Measurements from ENCODE around the gene FHIP2A. TPM values are rescaled to one million over a fixed set of nuclear protein-coding genes. Genes with fewer than 3 reads are reported as not detected.
"Not testable (repeated sequence)": the region's sequence is repeated elsewhere in the genome, so short reads cannot be mapped to it uniquely, and the experiment has no call there.

The FHIP2A gene
- total RNA-seq, 2 experiments from 2014 or later: 4.2 to 13.2 TPM

DNA sequence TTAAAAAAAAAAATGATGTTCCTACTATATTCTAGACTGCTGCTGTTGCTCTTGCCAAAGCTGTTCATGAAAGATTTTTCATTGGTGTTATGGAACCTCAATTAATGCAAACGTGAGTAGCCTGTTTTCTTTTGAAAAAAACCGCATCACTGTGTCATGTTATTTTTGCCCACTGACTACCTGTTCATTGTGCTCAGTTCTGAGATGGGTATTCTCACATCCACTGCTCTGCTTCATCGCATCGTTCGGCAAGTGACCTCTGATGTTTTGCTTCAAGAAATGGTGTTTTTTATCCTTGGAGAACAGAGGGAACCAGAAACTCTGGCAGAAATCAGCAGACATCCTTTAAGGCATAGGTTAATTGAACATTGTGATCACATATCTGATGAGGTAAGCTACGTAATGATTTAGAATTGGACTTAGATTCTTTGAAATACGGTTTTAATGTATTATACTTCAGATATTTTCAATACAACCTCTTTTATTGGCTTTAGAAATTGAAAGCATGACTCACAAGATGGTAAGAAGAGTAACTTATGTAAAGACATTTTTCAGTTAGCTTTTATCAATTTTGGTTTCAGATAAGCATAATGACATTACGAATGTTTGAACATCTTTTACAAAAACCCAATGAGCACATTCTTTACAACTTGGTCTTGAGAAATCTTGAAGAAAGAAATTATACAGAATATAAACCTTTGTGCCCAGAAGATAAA is 24.6 kb downstream of the FHIP2A start:
- Histone ChIP-seq H2AFZ (ENCODE audit: low read length) (no peak overlapping the region), H3K27ac (ENCODE audit: low read depth, low read length, poor library complexity, severe bottlenecking) (no peak overlapping the region), H3K9me3 (ENCODE audit: low read length) (no peaks in the 10 kb centered on the region; the same call in 1 of the 2 replicates), H4K20me1 (ENCODE audit: insufficient read depth, low read length) (no peaks in the 10 kb centered on the region), H3K4me3 (ENCODE audit: low read depth, low read length, poor library complexity, severe bottlenecking) (no peak overlapping the region), H3K4me1 (ENCODE audit: insufficient read depth, low read length, poor library complexity, severe bottlenecking) (no peaks in the 10 kb centered on the region), H3K79me2 (ENCODE audit: insufficient read depth, low read depth, low read length) (no peaks in the 10 kb centered on the region), H3K9me2 (ENCODE audit: insufficient read depth, low read length) (no peaks in the 10 kb centered on the region), H3K36me3 (ENCODE audit: insufficient read depth, low read length) (peaks cover 55% of the 10 kb centered on the region), H3K4me2 (ENCODE audit: low read length) (no peak overlapping the region)
- intact Hi-C loops (cut with micrococcal nuclease; ENCODE audit: unreplicated experiment): no loop called here
- POLR2A ChIA-PET: interaction anchor here (0.6 kb wide), 2 partner anchors 34 to 654 kb away, joined by 4 to 5 read pairs; no protein-coding TSS in a partner anchor
- DNase-seq (ENCODE audit: low spot score): no peak
- TF ChIP-seq EZH2phosphoT487 (IDR thresholded peaks at IDR 0.05; ENCODE audit: borderline replicate concordance, low read depth, low read length): no peak
- CTCF ChIA-PET (ENCODE audit: unreplicated experiment): no interaction called here
- TSS peak; percentile 34 for BruUV-seq (replicated peaks)

- DNase-seq (ENCODE audit: low spot score); H3K4me2 ChIP-seq (ENCODE audit: low read length); H3K4me3 ChIP-seq (ENCODE audit: low read depth, low read length, poor library complexity, severe bottlenecking); H2AFZ ChIP-seq (ENCODE audit: low read length); H3K4me1 ChIP-seq (ENCODE audit: insufficient read depth, low read length, poor library complexity, severe bottlenecking); intact Hi-C loops (cut with micrococcal nuclease; ENCODE audit: unreplicated experiment); BruUV-seq (replicated peaks); H4K20me1 ChIP-seq (ENCODE audit: insufficient read depth, low read length); H3K9me2 ChIP-seq (ENCODE audit: insufficient read depth, low read length); CTCF ChIA-PET (ENCODE audit: unreplicated experiment); H3K9me3 ChIP-seq (ENCODE audit: low read length); H3K27ac ChIP-seq (ENCODE audit: low read depth, low read length, poor library complexity, severe bottlenecking); H3K79me2 ChIP-seq (ENCODE audit: insufficient read depth, low read depth, low read length): not testable (repeated sequence)
- POLR2A ChIA-PET: interaction anchor here (0.6 kb wide), 1 partner anchor 108 kb away, joined by 3 read pairs; no protein-coding TSS in a partner anchor
- H3K36me3 ChIP-seq (ENCODE audit: insufficient read depth, low read length): peaks cover 60% of the 10 kb centered on the region
Measured at GRCh38 chr10:114847517-114847916, 25.9 kb downstream of the FHIP2A start.

- no TSS peak for BruUV-seq (replicated peaks)
- no peaks in the 10 kb centered on the region for H3K9me2 ChIP-seq (ENCODE audit: insufficient read depth, low read length)
- ChIA-PET CTCF (ENCODE audit: unreplicated experiment) (no interaction called here), POLR2A (no interaction called here)
- no peak overlapping the region for H2AFZ ChIP-seq (ENCODE audit: low read length)
- no peak overlapping the region for H3K27ac ChIP-seq (ENCODE audit: low read depth, low read length, poor library complexity, severe bottlenecking)
- H3K36me3 ChIP-seq (ENCODE audit: insufficient read depth, low read length): peaks cover 51% of the 10 kb centered on the region
- no peaks in the 10 kb centered on the region for H3K79me2 ChIP-seq (ENCODE audit: insufficient read depth, low read depth, low read length)
- no peaks in the 10 kb centered on the region; the same call in 1 of the 2 replicates for H3K9me3 ChIP-seq (ENCODE audit: low read length)
- no peaks in the 10 kb centered on the region for H3K4me1 ChIP-seq (ENCODE audit: insufficient read depth, low read length, poor library complexity, severe bottlenecking)
- DNase-seq (ENCODE audit: low spot score): no peak
- no peak overlapping the region for H3K4me3 ChIP-seq (ENCODE audit: low read depth, low read length, poor library complexity, severe bottlenecking)
- H4K20me1 ChIP-seq (ENCODE audit: insufficient read depth, low read length): no peaks in the 10 kb centered on the region
- H3K4me2 ChIP-seq (ENCODE audit: low read length): no peak overlapping the region
- TF ChIP-seq CTCF (conservative IDR thresholded peaks at IDR 0.05; ENCODE audit: low read length) (no peak), EZH2phosphoT487 (IDR thresholded peaks at IDR 0.05; ENCODE audit: borderline replicate concordance, low read depth, low read length) (no peak)
- intact Hi-C loops (cut with micrococcal nuclease; ENCODE audit: unreplicated experiment): no loop called here
Measured at GRCh38 chr10:114849674-114850073, 28.1 kb downstream of the FHIP2A start.

All from OCI-LY7 (cell line).